Epithelial cell of esophagus (primary cell): ENCODE measurements around the gene ECPAS.
A peak's percentile ranks its signal among the peaks of the same experiment; 100 is the strongest.

ENCODE experiments used
- DNase-seq: peaks from one replicate; pipeline ENCODE4 v3.0.0; 2010; ENCODE audit warnings: low read depth
- H3K4me3 ChIP-seq: 2 replicates; pipeline ENCODE4 v1.5.1; 2011; ENCODE audit warnings: mild to moderate bottlenecking, low read length, control low read depth
- CTCF ChIP-seq: IDR thresholded peaks from 2 replicates; pipeline ENCODE4 v1.5.1; 2011; ENCODE audit warnings: low read depth, mild to moderate bottlenecking, low read length, control low read depth, inconsistent platforms; ENCODE audit not compliant: insufficient read depth; ENCODE audit errors: missing control alignments

ECPAS gene

GRCh38 chr9:111400564-111400898 lies 83.7 kb downstream of the ECPAS start:
- no peak overlapping the region for H3K4me3 ChIP-seq
- TF ChIP-seq CTCF: no peak
- peak; percentile 45 for DNase-seq

GRCh38 chr9:111399772-111400563 lies 84.2 kb downstream of the ECPAS start:
- DNase-seq: peak; percentile 79
- H3K4me3 ChIP-seq: no peak overlapping the region
- peak; percentile 73 for TF ChIP-seq CTCF

- DNase-seq: no peak
- H3K4me3 ChIP-seq: no peak overlapping the region
- no peak for TF ChIP-seq CTCF
Measured at GRCh38 chr9:111399211-111399739, 84.9 kb downstream of the ECPAS start.

GRCh38 chr9:111393971-111394370 lies 90.2 kb downstream of the ECPAS start:
- DNase-seq: no peak
- no peak for TF ChIP-seq CTCF

GRCh38 chr9:111389406-111389805 lies 94.8 kb downstream of the ECPAS start:
- no peak overlapping the region for H3K4me3 ChIP-seq
- peak; percentile 56 for DNase-seq
- TF ChIP-seq CTCF: no peak

More at GRCh38 chr9:111393971-111394370, 90.2 kb downstream of the ECPAS start:
- H3K4me3 ChIP-seq: no peak overlapping the region

- no peak for TF ChIP-seq CTCF
- no peak overlapping the region for H3K4me3 ChIP-seq
- DNase-seq: no peak
Measured at GRCh38 chr9:111386386-111386785, 97.8 kb downstream of the ECPAS start.

- no peak for DNase-seq
- TF ChIP-seq CTCF: no peak
- no peak overlapping the region for H3K4me3 ChIP-seq
Measured at GRCh38 chr9:111381006-111381405, 103.2 kb downstream of the ECPAS start.
